ENCODE data around the gene ABCC11. TPM values are rescaled to one million over a fixed set of nuclear protein-coding genes. Genes with fewer than 3 reads are reported as not detected.

ABCC11 gene
- total RNA-seq, 1 donor from 2014 or later = 0.12 TPM

- peaks cover 2% of the 10 kb centered on the region for H3K36me3 Mint-ChIP-seq (ENCODE audit: low read depth)
- H3K27ac Mint-ChIP-seq = peak overlapping the region; percentile 91
- no peak for DNase-seq
- peaks cover 37% of the 10 kb centered on the region for H3K4me1 Mint-ChIP-seq
- H3K9me3 Mint-ChIP-seq = no peaks in the 10 kb centered on the region
- peak overlapping the region; percentile 54 for H3K4me3 Mint-ChIP-seq
- intact Hi-C loops (cut with micrococcal nuclease) = loop anchor here (2.0 to 5.0 kb wide), 5 partner anchors 55 to 1121 kb away; no protein-coding TSS in a partner anchor
- peaks cover 25% of the 10 kb centered on the region for H3K27me3 Mint-ChIP-seq
Observed at GRCh38 chr16:48157302-48157701, 90.0 kb downstream of the ABCC11 start.

- Mint-ChIP-seq H3K36me3 (ENCODE audit: low read depth) (peaks cover 2% of the 10 kb centered on the region), H3K4me3 (peak overlapping the region; percentile 32), H3K9me3 (no peaks in the 10 kb centered on the region), H3K27ac (peak overlapping the region; percentile 68), H3K27me3 (peaks cover 20% of the 10 kb centered on the region), H3K4me1 (peaks cover 32% of the 10 kb centered on the region)
- intact Hi-C loops (cut with micrococcal nuclease) = loop anchor here (2.0 to 5.0 kb wide), 5 partner anchors 54 to 1120 kb away; no protein-coding TSS in a partner anchor
- peak; percentile 95 for DNase-seq
Observed at GRCh38 chr16:48156790-48157209, 90.5 kb downstream of the ABCC11 start.

GRCh38 chr16:48155926-48156789 is 91.2 kb downstream of the ABCC11 start, which contains the start of gene ABCC12:
Gene ABCC12 (minus strand): TSS chr16:48155993. CDS start chr16:48146424, 9,569 bp downstream.
- Mint-ChIP-seq H3K4me3 (peak within 1 kb of the TSS; percentile 32), H3K27ac (peak within 1 kb of the TSS; percentile 68)

GRCh38 chr16:48153774-48154173 is 93.6 kb downstream of the ABCC11 start:
- H3K27ac Mint-ChIP-seq = no peak overlapping the region
- intact Hi-C loops (cut with micrococcal nuclease) = no loop called here
- H3K27me3 Mint-ChIP-seq = peaks cover 28% of the 10 kb centered on the region

More at GRCh38 chr16:48155926-48156789, 91.2 kb downstream of the ABCC11 start, which contains the start of gene ABCC12:
- H3K36me3 Mint-ChIP-seq (ENCODE audit: low read depth) = peaks cover 2% of the 10 kb centered on the region
- H3K4me1 Mint-ChIP-seq = peaks cover 31% of the 10 kb centered on the region
- intact Hi-C loops (cut with micrococcal nuclease) = loop anchor here (2.0 to 5.0 kb wide), 5 partner anchors 54 to 1119 kb away; no protein-coding TSS in a partner anchor
- no peak for DNase-seq
- H3K9me3 Mint-ChIP-seq = no peaks in the 10 kb centered on the region
- peaks cover 19% of the 10 kb centered on the region for H3K27me3 Mint-ChIP-seq

GRCh38 chr16:48152226-48152625 is 95.1 kb downstream of the ABCC11 start:
- H3K27me3 Mint-ChIP-seq = peaks cover 28% of the 10 kb centered on the region
- no peaks in the 10 kb centered on the region for H3K36me3 Mint-ChIP-seq (ENCODE audit: low read depth)
- peaks cover 8% of the 10 kb centered on the region for H3K4me1 Mint-ChIP-seq
- H3K9me3 Mint-ChIP-seq = no peaks in the 10 kb centered on the region
- no peak for DNase-seq
- intact Hi-C loops (cut with micrococcal nuclease) = no loop called here
- H3K27ac Mint-ChIP-seq = no peak overlapping the region
- no peak overlapping the region for H3K4me3 Mint-ChIP-seq

More at GRCh38 chr16:48153774-48154173, 93.6 kb downstream of the ABCC11 start:
- Mint-ChIP-seq H3K4me1 (peaks cover 24% of the 10 kb centered on the region), H3K4me3 (no peak overlapping the region), H3K9me3 (no peaks in the 10 kb centered on the region), H3K36me3 (ENCODE audit: low read depth) (peaks cover 2% of the 10 kb centered on the region)
- no peak for DNase-seq

- intact Hi-C loops (cut with micrococcal nuclease) = no loop called here
- Mint-ChIP-seq H3K9me3 (no peaks in the 10 kb centered on the region), H3K4me3 (no peak overlapping the region), H3K4me1 (no peaks in the 10 kb centered on the region), H3K27ac (no peak overlapping the region), H3K36me3 (ENCODE audit: low read depth) (no peaks in the 10 kb centered on the region), H3K27me3 (peaks cover 27% of the 10 kb centered on the region)
- DNase-seq = no peak
Observed at GRCh38 chr16:48150707-48151106, 96.6 kb downstream of the ABCC11 start.

GRCh38 chr16:48146710-48147109 is 100.6 kb downstream of the ABCC11 start:
- intact Hi-C loops (cut with micrococcal nuclease) = no loop called here
- H3K27ac Mint-ChIP-seq = no peak overlapping the region
- no peaks in the 10 kb centered on the region for H3K36me3 Mint-ChIP-seq (ENCODE audit: low read depth)
- peaks cover 4% of the 10 kb centered on the region for H3K9me3 Mint-ChIP-seq
- no peak for DNase-seq
- H3K27me3 Mint-ChIP-seq = peaks cover 21% of the 10 kb centered on the region
- H3K4me1 Mint-ChIP-seq = no peaks in the 10 kb centered on the region
- no peak overlapping the region for H3K4me3 Mint-ChIP-seq

GRCh38 chr16:48146131-48146530 is 101.2 kb downstream of the ABCC11 start:
- no peaks in the 10 kb centered on the region for H3K4me1 Mint-ChIP-seq
- no peaks in the 10 kb centered on the region for H3K36me3 Mint-ChIP-seq (ENCODE audit: low read depth)
- H3K27ac Mint-ChIP-seq = no peak overlapping the region
- DNase-seq = no peak
- intact Hi-C loops (cut with micrococcal nuclease) = no loop called here
- H3K9me3 Mint-ChIP-seq = peaks cover 4% of the 10 kb centered on the region
- no peak overlapping the region for H3K4me3 Mint-ChIP-seq
- H3K27me3 Mint-ChIP-seq = peaks cover 20% of the 10 kb centered on the region

GRCh38 chr16:48143812-48144368 is 103.4 kb downstream of the ABCC11 start:
- Mint-ChIP-seq H3K36me3 (ENCODE audit: low read depth) (no peaks in the 10 kb centered on the region), H3K27me3 (peaks cover 11% of the 10 kb centered on the region), H3K4me3 (no peak overlapping the region), H3K9me3 (peaks cover 4% of the 10 kb centered on the region), H3K27ac (no peak overlapping the region), H3K4me1 (no peaks in the 10 kb centered on the region)
- DNase-seq = no peak
- intact Hi-C loops (cut with micrococcal nuclease) = no loop called here

- intact Hi-C loops (cut with micrococcal nuclease) = no loop called here
- Mint-ChIP-seq H3K4me1 (no peaks in the 10 kb centered on the region), H3K9me3 (peaks cover 4% of the 10 kb centered on the region), H3K36me3 (ENCODE audit: low read depth) (no peaks in the 10 kb centered on the region), H3K27me3 (peaks cover 7% of the 10 kb centered on the region), H3K27ac (no peak overlapping the region), H3K4me3 (no peak overlapping the region)
- no peak for DNase-seq
Observed at GRCh38 chr16:48140821-48141220, 106.5 kb downstream of the ABCC11 start.

- H3K4me1 Mint-ChIP-seq = no peaks in the 10 kb centered on the region
- H3K27me3 Mint-ChIP-seq = peaks cover 5% of the 10 kb centered on the region
- no peak for DNase-seq
- H3K9me3 Mint-ChIP-seq = peaks cover 2% of the 10 kb centered on the region
- no peak overlapping the region for H3K4me3 Mint-ChIP-seq
- no peaks in the 10 kb centered on the region for H3K36me3 Mint-ChIP-seq (ENCODE audit: low read depth)
- intact Hi-C loops (cut with micrococcal nuclease) = no loop called here
- H3K27ac Mint-ChIP-seq = no peak overlapping the region
Observed at GRCh38 chr16:48139517-48139916, 107.8 kb downstream of the ABCC11 start.

GRCh38 chr16:48138543-48138942 is 108.8 kb downstream of the ABCC11 start:
- Mint-ChIP-seq H3K27ac (no peak overlapping the region), H3K4me3 (no peak overlapping the region), H3K36me3 (ENCODE audit: low read depth) (no peaks in the 10 kb centered on the region), H3K9me3 (no peaks in the 10 kb centered on the region), H3K27me3 (peaks cover 3% of the 10 kb centered on the region), H3K4me1 (no peaks in the 10 kb centered on the region)
- intact Hi-C loops (cut with micrococcal nuclease) = no loop called here
- no peak for DNase-seq

GRCh38 chr16:48137822-48138221 is 109.5 kb downstream of the ABCC11 start:
- Mint-ChIP-seq H3K36me3 (ENCODE audit: low read depth) (no peaks in the 10 kb centered on the region), H3K4me3 (no peak overlapping the region), H3K27ac (no peak overlapping the region), H3K4me1 (no peaks in the 10 kb centered on the region), H3K9me3 (no peaks in the 10 kb centered on the region), H3K27me3 (peaks cover 3% of the 10 kb centered on the region)
- intact Hi-C loops (cut with micrococcal nuclease) = no loop called here
- no peak for DNase-seq
